HFFc6 (cell line): ENCODE results near the gene DIP2B. TPM values are rescaled to one million over a fixed set of nuclear protein-coding genes. Genes with fewer than 3 reads are reported as not detected.
A peak's percentile ranks its signal among the peaks of the same experiment; 100 is the strongest.
"Not testable (repeated sequence)": the region's sequence is repeated elsewhere in the genome, so short reads cannot be mapped to it uniquely, and the experiment has no call there.

Experiments
- DNase-seq: peaks from one replicate; pipeline ENCODE4 v3.0.0-alpha.2; 2018
- H3K27ac Mint-ChIP-seq: 2 replicates; pipeline ENCODE4 v1.8.0; 2020; ENCODE audit warnings: mild to moderate bottlenecking, mixed read lengths
- H3K27me3 Mint-ChIP-seq: 2 replicates; pipeline ENCODE4 v1.8.0; 2021; ENCODE audit warnings: mild to moderate bottlenecking, moderate library complexity, mixed read lengths; ENCODE audit not compliant: insufficient read depth
- H3K36me3 Mint-ChIP-seq: 2 replicates; pipeline ENCODE4 v1.8.0; 2021; ENCODE audit warnings: low read depth, mixed read lengths
- H3K4me1 Mint-ChIP-seq: 2 replicates; pipeline ENCODE4 v1.8.0; 2020; ENCODE audit warnings: low read depth, mixed read lengths
- H3K4me3 Mint-ChIP-seq: 2 replicates; pipeline ENCODE4 v1.8.0; 2020; ENCODE audit warnings: mild to moderate bottlenecking, moderate library complexity, mixed read lengths
- H3K9me3 Mint-ChIP-seq: 2 replicates; pipeline ENCODE4 v1.8.0; 2020; ENCODE audit warnings: mild to moderate bottlenecking, mixed read lengths
- CTCF ChIP-seq: fragments of 200-600 bp; sonication (generic); IDR thresholded peaks from 2 replicates; pipeline ENCODE4 v1.5.0; 2021; ENCODE audit warnings: antibody characterized with exemption, mild to moderate bottlenecking
- total RNA-seq, 6 experiments: library from RNA; stranded (reverse); fragmentation: NEBNext Ultra II Directional; extraction: Animal tissue kit (Norgen Biotek cat#: 25700); gene quantifications; 2 replicates in 1 of 6; 3 replicates in 5 of 6; pipeline ENCODE4 v1.2.3, GENCODE V29; 2021

DIP2B gene
- total RNA-seq, 6 experiments from 2014 or later = 17.4 to 24.7 (median 20.6) TPM

- peaks cover 4% of the 10 kb centered on the region; the same call in 1 of the 2 replicates for H3K36me3 Mint-ChIP-seq
- peak overlapping the region; percentile 90 for H3K27ac Mint-ChIP-seq
- DNase-seq = no peak
- TF ChIP-seq CTCF = no peak
- H3K4me3 Mint-ChIP-seq = peak overlapping the region; percentile 82
- H3K4me1 Mint-ChIP-seq = peaks cover 29% of the 10 kb centered on the region
- H3K27me3 Mint-ChIP-seq = peaks cover 4% of the 10 kb centered on the region
- no peaks in the 10 kb centered on the region for H3K9me3 Mint-ChIP-seq
These were observed 33.4 kb downstream of the DIP2B start for GRCh38 chr12:50538182-50538581.

DNA sequence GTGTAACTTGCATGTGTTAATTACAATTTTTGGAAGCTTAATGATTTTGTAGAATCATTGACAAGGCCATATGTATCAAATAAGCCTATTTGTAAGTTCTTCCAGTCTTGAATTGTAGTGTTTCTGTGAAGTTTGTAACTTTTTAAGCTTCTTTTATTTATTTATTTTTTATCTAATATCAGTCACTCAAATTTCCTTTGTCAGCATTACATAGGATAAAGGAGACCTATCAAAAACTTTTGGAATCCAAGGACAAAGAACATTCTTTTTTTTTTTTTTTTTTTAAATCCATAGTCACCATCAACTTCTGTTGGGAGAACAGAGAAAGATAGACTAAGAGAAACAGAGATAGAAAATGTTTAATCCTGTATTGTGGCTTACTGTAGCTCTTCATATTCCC, 36.4 kb downstream of the DIP2B start:
- Mint-ChIP-seq H3K4me3 (no peak overlapping the region), H3K9me3 (no peaks in the 10 kb centered on the region), H3K27ac (no peak overlapping the region), H3K36me3 (no peaks in the 10 kb centered on the region), H3K4me1 (peaks cover 39% of the 10 kb centered on the region), H3K27me3 (peaks cover 4% of the 10 kb centered on the region)
- no peak for TF ChIP-seq CTCF
- no peak for DNase-seq

DNA sequence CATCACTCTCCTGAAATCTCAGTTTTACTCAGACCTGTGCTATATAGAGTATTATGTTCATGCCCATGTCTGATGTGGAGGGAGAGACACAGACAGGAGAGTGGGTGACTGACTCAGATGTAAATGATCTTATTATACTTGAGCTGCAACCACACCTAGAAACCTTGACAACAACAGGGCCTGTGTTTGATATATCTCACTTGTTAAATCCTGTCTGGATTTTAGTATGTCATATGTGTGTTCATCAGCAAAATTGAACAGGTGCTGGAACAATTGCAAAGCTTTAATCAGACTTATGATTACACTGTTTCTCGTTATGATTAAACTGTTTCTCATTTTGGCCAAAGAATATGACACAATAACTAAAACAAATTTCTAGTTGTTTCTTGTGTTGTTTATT, 37.7 kb downstream of the DIP2B start:
- Mint-ChIP-seq H3K4me3 (no peak overlapping the region), H3K36me3 (no peaks in the 10 kb centered on the region), H3K4me1 (peaks cover 43% of the 10 kb centered on the region), H3K27me3 (peaks cover 4% of the 10 kb centered on the region), H3K9me3 (no peaks in the 10 kb centered on the region), H3K27ac (peak overlapping the region; percentile 77)
- DNase-seq = peak; percentile 37
- no peak for TF ChIP-seq CTCF

DNA sequence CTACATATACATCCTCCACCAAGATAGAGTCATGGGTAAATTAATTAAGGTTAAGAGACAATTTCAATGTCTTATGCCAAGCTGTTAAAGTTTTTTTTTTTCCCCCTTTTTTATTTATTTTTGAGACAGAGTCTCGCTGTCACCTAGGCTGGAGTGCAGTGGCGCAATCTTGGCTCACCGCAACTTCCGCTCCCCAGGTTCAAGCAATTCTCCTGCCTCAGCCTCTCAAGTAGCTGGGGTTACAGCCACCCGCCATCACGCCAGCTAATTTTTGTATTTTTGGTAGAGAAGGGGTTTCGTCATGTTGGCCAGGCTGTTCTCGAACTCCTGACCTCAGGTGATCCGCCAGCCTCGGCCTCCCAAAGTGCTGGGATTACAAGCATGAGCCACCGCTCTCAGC, 38.4 kb downstream of the DIP2B start:
- peak overlapping the region; percentile 77 for H3K27ac Mint-ChIP-seq
- H3K36me3 Mint-ChIP-seq, H3K4me3 Mint-ChIP-seq, H3K27me3 Mint-ChIP-seq, H3K9me3 Mint-ChIP-seq, DNase-seq: not testable (repeated sequence)
- peaks cover 37% of the 10 kb centered on the region for H3K4me1 Mint-ChIP-seq

DNA sequence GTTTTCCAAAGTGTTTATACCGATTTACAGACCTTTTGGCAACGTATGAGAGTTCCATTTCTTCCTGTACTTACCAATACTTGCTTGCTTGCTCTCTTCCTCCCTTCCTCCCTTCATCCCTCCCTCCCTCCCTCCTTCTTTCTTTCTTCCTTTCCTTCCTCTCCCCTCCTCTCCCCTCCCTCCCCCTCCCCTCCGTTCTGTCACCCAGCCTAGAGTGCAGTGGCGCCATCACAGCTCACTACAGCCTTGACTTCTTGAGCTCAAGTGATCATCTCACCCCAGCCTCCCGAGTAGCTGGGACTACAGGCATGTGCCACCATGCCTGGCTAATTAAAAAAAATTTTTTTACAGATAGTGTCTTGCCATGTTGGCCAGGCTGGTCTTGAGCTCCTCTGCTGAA, 40.4 kb downstream of the DIP2B start:
- peak overlapping the region; percentile 69; the same call in 1 of the 2 replicates for H3K27ac Mint-ChIP-seq
- H3K9me3 Mint-ChIP-seq = no peaks in the 10 kb centered on the region
- peaks cover 4% of the 10 kb centered on the region; the same call in 1 of the 2 replicates for H3K27me3 Mint-ChIP-seq
- DNase-seq = no peak
- no peaks in the 10 kb centered on the region for H3K36me3 Mint-ChIP-seq
- H3K4me1 Mint-ChIP-seq = peaks cover 40% of the 10 kb centered on the region
- TF ChIP-seq CTCF = no peak
- no peak overlapping the region for H3K4me3 Mint-ChIP-seq

DNA sequence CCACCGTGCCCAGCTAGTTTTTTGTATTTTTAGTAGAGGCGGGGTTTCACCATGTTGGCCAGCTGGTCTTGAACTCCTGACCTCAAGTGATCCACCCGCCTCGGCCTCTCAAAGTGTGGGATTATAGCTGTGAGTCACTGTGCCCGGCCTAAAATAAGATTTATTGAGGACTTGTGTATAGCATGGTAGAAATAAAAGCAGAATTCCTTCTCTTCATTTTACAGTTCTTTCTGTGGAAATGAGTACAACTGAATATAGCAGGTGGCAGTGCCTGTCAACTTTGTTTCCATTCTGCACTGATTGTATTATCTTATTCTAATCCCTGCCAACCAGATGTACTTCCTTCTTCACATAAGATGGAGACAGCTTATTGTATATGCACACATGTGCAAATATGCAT, 41.0 kb downstream of the DIP2B start:
- H3K9me3 Mint-ChIP-seq = no peaks in the 10 kb centered on the region
- H3K36me3 Mint-ChIP-seq = no peaks in the 10 kb centered on the region
- H3K4me3 Mint-ChIP-seq = peak overlapping the region; percentile 8; the same call in 1 of the 2 replicates
- peaks cover 4% of the 10 kb centered on the region; the same call in 1 of the 2 replicates for H3K27me3 Mint-ChIP-seq
- TF ChIP-seq CTCF = no peak
- H3K27ac Mint-ChIP-seq = peak overlapping the region; percentile 69
- H3K4me1 Mint-ChIP-seq = peaks cover 42% of the 10 kb centered on the region
- peak; percentile 25 for DNase-seq
